ENCODE measurements around the gene MAT2B. TPM values are rescaled to one million over a fixed set of nuclear protein-coding genes. Genes with fewer than 3 reads are reported as not detected.

The MAT2B gene
- polyA plus RNA-seq, 2 of the 4 experiments (the other 2 are of a cell fraction) = 58.6 to 74.0 TPM

DNA sequence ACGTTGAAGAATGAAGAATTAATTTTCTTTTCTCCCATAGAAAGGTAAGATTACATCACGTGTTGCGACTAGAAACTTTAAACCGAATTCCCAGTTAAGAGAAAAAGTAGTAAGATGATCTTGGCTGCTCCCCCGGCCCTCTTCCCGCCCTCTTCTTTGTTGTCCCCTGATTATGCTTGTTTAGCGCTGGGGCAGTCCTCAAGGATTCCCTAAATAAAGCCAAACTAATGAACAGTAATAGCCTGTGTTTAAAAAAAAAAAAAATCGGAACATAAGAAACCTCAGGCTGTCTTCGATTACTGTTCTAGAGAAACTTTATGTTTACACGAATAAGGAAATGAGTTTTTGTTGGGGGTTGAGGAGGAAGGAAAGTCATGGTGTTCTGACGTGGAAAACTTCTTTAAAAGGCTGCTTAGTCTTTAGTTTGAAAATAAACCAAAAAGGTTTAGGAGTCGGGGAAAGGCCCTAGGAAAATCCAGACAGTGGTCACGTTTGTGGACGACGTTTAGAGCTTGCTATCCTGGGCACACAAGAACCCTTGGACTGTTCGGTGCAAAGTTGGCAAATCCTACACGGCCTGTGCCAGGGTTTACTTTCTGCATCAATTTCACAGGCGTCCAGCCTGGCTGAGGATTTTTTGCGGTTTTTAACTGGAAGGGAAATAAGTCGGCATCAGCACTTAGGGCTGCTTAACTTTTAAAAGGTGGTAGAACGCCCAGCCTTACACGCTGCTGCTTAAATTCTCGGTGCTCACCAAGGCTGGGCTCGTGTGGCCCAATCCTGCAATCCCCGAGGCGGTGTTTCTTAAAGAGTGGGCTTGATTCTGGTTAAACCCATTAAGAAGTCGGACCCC lies 1.1 kb upstream of the MAT2B start:
- ATAC-seq (peak; percentile 32 to 39; a peak in 5 of 6 replicates), DNase-seq (ENCODE audit: low read depth in 1 of 2, low spot score in 1 of 2) (peak in 1 of 2 experiments; percentile 41), FAIRE-seq (no peak)
- CTCF ChIA-PET = interaction anchor here (0.6 to 2.6 kb wide), 7 partner anchors 9 to 46 kb away, joined by 3 to 18 read pairs (median 5); no protein-coding TSS in a partner anchor
- WGBS (ENCODE audit: missing lambda C conversion rate) = 2% methylated on average over 27 of the region's 27 CpGs
- Histone ChIP-seq H3K27ac (peak overlapping the region; percentile 87 to 93), H3K4me2 (peak overlapping the region; percentile 91), H3K4me1 (peaks cover 29% of the 10 kb centered on the region), H3K9me3 (no peaks in the 10 kb centered on the region), H3K4me3 (peak overlapping the region; percentile 77)
- no peak for TF ChIP-seq HES2 (IDR thresholded peaks at IDR 0.05)
- no peak for TF ChIP-seq NR3C1 (IDR thresholded peaks at IDR 0.05)
- TF ChIP-seq ESRRA (IDR thresholded peaks at IDR 0.05; ENCODE audit: borderline replicate concordance, low read length) = no peak
- TF ChIP-seq HOXB5 (CRISPR knock-in tag; IDR thresholded peaks at IDR 0.05) = no peak
- TF ChIP-seq POLR2A (IDR thresholded peaks at IDR 0.05; ENCODE audit: low read length) = no peak
- no peak for TF ChIP-seq CHD4 (IDR thresholded peaks at IDR 0.05; ENCODE audit: borderline replicate concordance)
- no peak for TF ChIP-seq GATA3 (IDR thresholded peaks at IDR 0.05; ENCODE audit: borderline replicate concordance)
- TF ChIP-seq, protein P1, sequence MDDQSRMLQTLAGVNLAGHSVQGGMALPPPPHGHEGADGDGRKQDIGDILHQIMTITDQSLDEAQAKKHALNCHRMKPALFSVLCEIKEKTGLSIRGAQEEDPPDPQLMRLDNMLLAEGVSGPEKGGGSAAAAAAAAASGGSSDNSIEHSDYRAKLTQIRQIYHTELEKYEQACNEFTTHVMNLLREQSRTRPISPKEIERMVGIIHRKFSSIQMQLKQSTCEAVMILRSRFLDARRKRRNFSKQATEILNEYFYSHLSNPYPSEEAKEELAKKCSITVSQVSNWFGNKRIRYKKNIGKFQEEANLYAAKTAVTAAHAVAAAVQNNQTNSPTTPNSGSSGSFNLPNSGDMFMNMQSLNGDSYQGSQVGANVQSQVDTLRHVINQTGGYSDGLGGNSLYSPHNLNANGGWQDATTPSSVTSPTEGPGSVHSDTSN (IDR thresholded peaks at IDR 0.05) = no peak; the same call in 1 of the 2 replicates
- no peak for TF ChIP-seq HOXA7 (CRISPR knock-in tag; IDR thresholded peaks at IDR 0.05)
- TF ChIP-seq RAD21 (conservative IDR thresholded peaks at IDR 0.05 in 1 of 2, IDR thresholded peaks at IDR 0.05 in 1 of 2) = no peak
- 0 out of 2 replicates have a peak, but pooled peaks have one; percentile 19 for TF ChIP-seq USF2 (IDR thresholded peaks at IDR 0.05)
- TF ChIP-seq, protein P2, sequence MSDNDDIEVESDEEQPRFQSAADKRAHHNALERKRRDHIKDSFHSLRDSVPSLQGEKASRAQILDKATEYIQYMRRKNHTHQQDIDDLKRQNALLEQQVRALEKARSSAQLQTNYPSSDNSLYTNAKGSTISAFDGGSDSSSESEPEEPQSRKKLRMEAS (IDR thresholded peaks at IDR 0.05) = peak; percentile 40; the same call in 1 of the 2 replicates
- peak; percentile 51 for TF ChIP-seq MAFK (IDR thresholded peaks at IDR 0.05; ENCODE audit: partially characterized antibody)
- TF ChIP-seq ATOH8 (CRISPR knock-in tag; IDR thresholded peaks at IDR 0.05; ENCODE audit: low read depth) = no peak
- TF ChIP-seq CBX8 (IDR thresholded peaks at IDR 0.05) = no peak
- no peak for TF ChIP-seq ZFP36 (IDR thresholded peaks at IDR 0.05; ENCODE audit: borderline replicate concordance, partially characterized antibody)
- no peak for TF ChIP-seq FOSB (CRISPR knock-in tag; IDR thresholded peaks at IDR 0.05)
- POLR2A ChIA-PET = interaction anchor here (1.4 to 2.1 kb wide), 2 partner anchors 44 to 67 kb away, joined by 4 to 28 read pairs; partner anchors contain the start of genes CCNG1, HMMR and NUDCD2

DNA sequence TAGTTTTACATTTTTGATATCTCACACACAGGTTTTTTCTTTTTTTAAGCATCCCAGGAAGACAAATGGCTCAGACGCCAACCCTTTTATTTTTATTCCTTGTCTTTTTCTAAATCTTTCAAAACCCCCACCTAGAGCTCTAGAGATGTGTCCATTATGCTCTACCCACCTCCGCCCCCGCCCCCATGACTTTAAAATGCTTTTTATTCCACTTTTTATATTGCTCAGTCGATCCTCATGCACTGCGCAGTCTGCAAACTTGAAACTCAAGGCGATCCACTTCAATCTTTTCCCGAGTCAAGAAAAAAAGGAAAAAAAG lies 411 bp upstream of the MAT2B start:
- 1% methylated on average over 7 of the region's 7 CpGs for WGBS (ENCODE audit: missing lambda C conversion rate)
- FAIRE-seq (no peak), DNase-seq (ENCODE audit: low read depth in 1 of 2, low spot score in 1 of 2) (no peak), ATAC-seq (peak; percentile 26 to 41; a peak in 4 of 6 replicates)
- Histone ChIP-seq H3K4me1 (peaks cover 36% of the 10 kb centered on the region), H3K4me2 (peak overlapping the region; percentile 91), H3K4me3 (peak overlapping the region; percentile 77), H3K27ac (peak overlapping the region; percentile 87 to 93), H3K9me3 (no peaks in the 10 kb centered on the region)
- TF ChIP-seq GATA3 (IDR thresholded peaks at IDR 0.05; ENCODE audit: borderline replicate concordance) (no peak), HEYL (CRISPR knock-in tag; IDR thresholded peaks at IDR 0.05) (no peak), HDAC2 (IDR thresholded peaks at IDR 0.05) (no peak), RCOR1 (IDR thresholded peaks at IDR 0.05; ENCODE audit: low read depth, low read length) (no peak), USF2 (IDR thresholded peaks at IDR 0.05) (no peak), HOXA7 (CRISPR knock-in tag; IDR thresholded peaks at IDR 0.05) (no peak)
- TF ChIP-seq, protein P3, sequence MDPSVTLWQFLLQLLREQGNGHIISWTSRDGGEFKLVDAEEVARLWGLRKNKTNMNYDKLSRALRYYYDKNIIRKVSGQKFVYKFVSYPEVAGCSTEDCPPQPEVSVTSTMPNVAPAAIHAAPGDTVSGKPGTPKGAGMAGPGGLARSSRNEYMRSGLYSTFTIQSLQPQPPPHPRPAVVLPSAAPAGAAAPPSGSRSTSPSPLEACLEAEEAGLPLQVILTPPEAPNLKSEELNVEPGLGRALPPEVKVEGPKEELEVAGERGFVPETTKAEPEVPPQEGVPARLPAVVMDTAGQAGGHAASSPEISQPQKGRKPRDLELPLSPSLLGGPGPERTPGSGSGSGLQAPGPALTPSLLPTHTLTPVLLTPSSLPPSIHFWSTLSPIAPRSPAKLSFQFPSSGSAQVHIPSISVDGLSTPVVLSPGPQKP (IDR thresholded peaks at IDR 0.05; ENCODE audit: low read depth, low read length) = no peak
- ChIA-PET POLR2A (interaction anchor here (1.1 to 2.1 kb wide), 3 partner anchors 9 to 67 kb away, joined by 4 to 28 read pairs (median 4); partner anchors contain the start of genes CCNG1, HMMR and NUDCD2), CTCF (interaction anchor here (1.0 to 1.6 kb wide), 4 partner anchors 9 to 67 kb away, joined by 3 to 5 read pairs (median 3); partner anchors contain the start of gene CCNG1)
